MCF 10A (cell line): ENCODE measurements around the gene TTC3. TPM values are rescaled to one million over a fixed set of nuclear protein-coding genes. Genes with fewer than 3 reads are reported as not detected.
"Not testable (repeated sequence)": the region's sequence is repeated elsewhere in the genome, so short reads cannot be mapped to it uniquely, and the experiment has no call there.

ENCODE experiments used
- BruUV-seq: library from RNA; stranded (reverse); fragments of 400-500 nt; replicated peaks from 2 replicates; lab custom pipeline; 2021; lab: Mats Ljungman, UMichigan
- CTCF ChIA-PET: fragments of 300-600 bp; sonication (Branson Sonifier 250); formaldehyde crosslinking; extraction: SDS; loops from one replicate; lab custom pipeline; 2021; ENCODE audit warnings: antibody characterized with exemption, inconsistent platforms; lab: Yijun Ruan, JAX
- POLR2A ChIA-PET: fragments of 300-600, 350-650 bp; sonication (Branson Sonifier 250); formaldehyde crosslinking; extraction: SDS; loops from one replicate; lab custom pipeline; 2020; ENCODE audit warnings: antibody characterized with exemption, inconsistent platforms; lab: Yijun Ruan, JAX
- DNase-seq: peaks from one replicate; pipeline ENCODE4 v3.0.0-alpha.2; 2018; ENCODE audit not compliant: unreplicated experiment
- H3K27ac Mint-ChIP-seq: one replicate; pipeline ENCODE4 v1.8.0; 2022; ENCODE audit warnings: mild to moderate bottlenecking, low read depth, mixed read lengths; ENCODE audit not compliant: unreplicated experiment
- H3K27me3 Mint-ChIP-seq: one replicate; pipeline ENCODE4 v1.8.0; 2022; ENCODE audit warnings: mixed read lengths; ENCODE audit not compliant: insufficient read depth, unreplicated experiment
- H3K36me3 Mint-ChIP-seq: one replicate; pipeline ENCODE4 v1.8.0; 2022; ENCODE audit warnings: mild to moderate bottlenecking, moderate library complexity, mixed read lengths; ENCODE audit not compliant: insufficient read depth, unreplicated experiment
- H3K4me1 Mint-ChIP-seq: one replicate; pipeline ENCODE4 v1.8.0; 2022; ENCODE audit warnings: mixed read lengths; ENCODE audit not compliant: insufficient read depth, unreplicated experiment
- H3K4me3 Mint-ChIP-seq: one replicate; pipeline ENCODE4 v1.8.0; 2022; ENCODE audit warnings: mild to moderate bottlenecking, moderate library complexity, mixed read lengths; ENCODE audit not compliant: unreplicated experiment
- H3K9me3 Mint-ChIP-seq: one replicate; pipeline ENCODE4 v1.8.0; 2022; ENCODE audit warnings: mixed read lengths; ENCODE audit not compliant: unreplicated experiment
- CTCF ChIP-seq: fragments of 200-600 bp; IDR thresholded peaks from one replicate; pipeline ENCODE4 v1.8.0; 2022; ENCODE audit warnings: antibody characterized with exemption, mild to moderate bottlenecking; ENCODE audit not compliant: unreplicated experiment
- intact Hi-C: fragments of 100-400 bp; cut with micrococcal nuclease; formaldehyde crosslinking; loops from 2 replicates; pipeline ENCODE4 v1.14.1; 2022
- total RNA-seq: library from RNA; stranded (reverse); gene quantifications from 2 replicates; pipeline ENCODE4 v1.2.3, GENCODE V29; 2022

TTC3 gene
- total RNA-seq, 1 experiment from 2014 or later, result 74.4 TPM

GRCh38 chr21:37030864-37031263 is 42.2 kb upstream of the TTC3 start:
- intact Hi-C loops, result no loop called here
- Mint-ChIP-seq H3K27ac (no peak overlapping the region), H3K36me3 (no peaks in the 10 kb centered on the region), H3K9me3 (no peaks in the 10 kb centered on the region), H3K4me3 (no peak overlapping the region), H3K27me3 (peaks cover 11% of the 10 kb centered on the region), H3K4me1 (peaks cover 9% of the 10 kb centered on the region)
- CTCF ChIA-PET, result interaction anchor here (1.1 kb wide), 1 partner anchor 21 kb away, joined by 3 read pairs; no protein-coding TSS in a partner anchor
- POLR2A ChIA-PET, result no interaction called here
- TF ChIP-seq CTCF, result no peak
- BruUV-seq, result no TSS peak
- no peak for DNase-seq

- H3K4me1 Mint-ChIP-seq, result peaks cover 9% of the 10 kb centered on the region
Measured at GRCh38 chr21:37032293-37032692, 40.8 kb upstream of the TTC3 start.

GRCh38 chr21:37032877-37033471 is 40.1 kb upstream of the TTC3 start:
- peak; percentile 63 for DNase-seq
- no peaks in the 10 kb centered on the region for H3K36me3 Mint-ChIP-seq
- intact Hi-C loops, result no loop called here
- BruUV-seq, result no TSS peak
- CTCF ChIA-PET, result interaction anchor here (0.5 to 0.6 kb wide), 2 partner anchors 27 to 60 kb away, joined by 3 to 5 read pairs; no protein-coding TSS in a partner anchor
- peaks cover 9% of the 10 kb centered on the region for H3K4me1 Mint-ChIP-seq
- no peak for TF ChIP-seq CTCF
- POLR2A ChIA-PET, result interaction anchor here (0.6 kb wide), 1 partner anchor 83 kb away, joined by 3 read pairs; no protein-coding TSS in a partner anchor
- H3K9me3 Mint-ChIP-seq, result no peaks in the 10 kb centered on the region
- H3K27ac Mint-ChIP-seq, result no peak overlapping the region
- H3K4me3 Mint-ChIP-seq, result no peak overlapping the region
- no peaks in the 10 kb centered on the region for H3K27me3 Mint-ChIP-seq

More at GRCh38 chr21:37032293-37032692, 40.8 kb upstream of the TTC3 start:
- Mint-ChIP-seq H3K4me3 (no peak overlapping the region), H3K9me3 (no peaks in the 10 kb centered on the region), H3K36me3 (no peaks in the 10 kb centered on the region), H3K27me3 (no peaks in the 10 kb centered on the region), H3K27ac (no peak overlapping the region)
- no peak for DNase-seq
- intact Hi-C loops, result no loop called here
- CTCF ChIA-PET, result no interaction called here
- POLR2A ChIA-PET, result interaction anchor here (0.6 to 0.7 kb wide), 2 partner anchors 29 to 83 kb away, joined by 3 read pairs; no protein-coding TSS in a partner anchor
- no TSS peak for BruUV-seq
- TF ChIP-seq CTCF, result no peak

GRCh38 chr21:37034394-37034793 is 38.7 kb upstream of the TTC3 start:
- DNase-seq, H3K27ac Mint-ChIP-seq, BruUV-seq, H3K4me3 Mint-ChIP-seq, H3K27me3 Mint-ChIP-seq, H3K4me1 Mint-ChIP-seq, H3K36me3 Mint-ChIP-seq, H3K9me3 Mint-ChIP-seq, intact Hi-C loops, POLR2A ChIA-PET, CTCF ChIA-PET: not testable (repeated sequence)
